ENCODE results near the gene TMEM167B. TPM values are rescaled to one million over a fixed set of nuclear protein-coding genes. Genes with fewer than 3 reads are reported as not detected.

TMEM167B gene
- total RNA-seq, 1 experiment from 2014 or later = 21.4 TPM

- intact Hi-C loops (cut with micrococcal nuclease) = no loop called here
- H3K4me3 ChIP-seq (replicated peaks in 1 of 2; ENCODE audit: low read depth in 1 of 2, low read length in 2 of 2) = no peak overlapping the region
- no peak overlapping the region for H2AFZ ChIP-seq (ENCODE audit: low read depth, low read length, poor library complexity, severe bottlenecking)
- H3K79me2 ChIP-seq (ENCODE audit: insufficient read depth, low read length) = no peaks in the 10 kb centered on the region
- DNase-seq (ENCODE audit: low read depth, low spot score) (no peak), ATAC-seq (no peak)
- no peaks in the 10 kb centered on the region for H4K20me1 ChIP-seq (ENCODE audit: insufficient read depth)
- ChIA-PET CTCF (interaction anchor here (1.4 kb wide), 1 partner anchor 21 kb away, joined by 3 read pairs; no protein-coding TSS in a partner anchor), POLR2A (no interaction called here), RAD21 (ENCODE audit: low non-redundant PET in 1 of 2, low total read pairs in 2 of 2, uncharacterized antibody in 2 of 2, unreplicated experiment in 2 of 2) (no interaction called here)
- no peak overlapping the region for H3K9ac ChIP-seq (ENCODE audit: low read length)
- no peaks in the 10 kb centered on the region for H3K4me1 ChIP-seq (ENCODE audit: control insufficient read depth in 1 of 2, insufficient read depth in 2 of 2, low read length in 2 of 2)
- no peaks in the 10 kb centered on the region; the same call in 1 of the 2 replicates for H3K9me2 ChIP-seq (ENCODE audit: insufficient read depth)
- no peaks in the 10 kb centered on the region for H3K27me3 ChIP-seq (ENCODE audit: insufficient read depth, low read length)
- no peak overlapping the region for H3K27ac ChIP-seq (ENCODE audit: low read depth, low read length)
- no TSS peak for BruUV-seq (replicated peaks)
- no peaks in the 10 kb centered on the region for H3K36me3 ChIP-seq (ENCODE audit: control insufficient read depth in 1 of 2, insufficient read depth in 2 of 2, low read length in 2 of 2)
- no peak overlapping the region for H3K4me2 ChIP-seq (ENCODE audit: low read length)
- H3K9me3 ChIP-seq (ENCODE audit: control insufficient read depth in 1 of 2, insufficient read depth in 1 of 2, low read depth in 1 of 2, low read length in 2 of 2) = no peaks in the 10 kb centered on the region
- no peak for TF ChIP-seq FOSL1 (IDR thresholded peaks at IDR 0.05; ENCODE audit: low read depth)
- TF ChIP-seq POLR2A (IDR thresholded peaks at IDR 0.05; ENCODE audit: borderline replicate concordance, extremely low read depth, insufficient read depth, insufficient read length) = no peak
- TF ChIP-seq SRF (IDR thresholded peaks at IDR 0.05; ENCODE audit: low read depth) = no peak
- no peak for TF ChIP-seq REST (IDR thresholded peaks at IDR 0.05; ENCODE audit: low read depth)
- TF ChIP-seq EZH2phosphoT487 (IDR thresholded peaks at IDR 0.05; ENCODE audit: borderline replicate concordance) = no peak
- no peak for TF ChIP-seq CBX3 (IDR thresholded peaks at IDR 0.05; ENCODE audit: low read depth)
- no peak for TF ChIP-seq SP1 (IDR thresholded peaks at IDR 0.05; ENCODE audit: low read depth)
These were observed 43.3 kb downstream of the TMEM167B start for GRCh38 chr1:109133815-109134214.

- CTCF ChIA-PET = no interaction called here
- POLR2A ChIA-PET = no interaction called here
- TF ChIP-seq JUND (IDR thresholded peaks at IDR 0.05) (no peak), POLR2A (IDR thresholded peaks at IDR 0.05; ENCODE audit: borderline replicate concordance, extremely low read depth, insufficient read depth, insufficient read length) (no peak)
These were observed 43.9 kb downstream of the TMEM167B start for GRCh38 chr1:109134423-109134822.

More at GRCh38 chr1:109134423-109134822, 43.9 kb downstream of the TMEM167B start:
- no peak overlapping the region for H3K4me3 ChIP-seq (replicated peaks in 1 of 2; ENCODE audit: low read depth in 1 of 2, low read length in 2 of 2)
- no peaks in the 10 kb centered on the region for H3K36me3 ChIP-seq (ENCODE audit: control insufficient read depth in 1 of 2, insufficient read depth in 2 of 2, low read length in 2 of 2)
- intact Hi-C loops (cut with micrococcal nuclease) = no loop called here
- RAD21 ChIA-PET (ENCODE audit: low non-redundant PET in 1 of 2, low total read pairs in 2 of 2, uncharacterized antibody in 2 of 2, unreplicated experiment in 2 of 2) = no interaction called here
- no peak overlapping the region for H3K4me2 ChIP-seq (ENCODE audit: low read length)
- no peak overlapping the region for H2AFZ ChIP-seq (ENCODE audit: low read depth, low read length, poor library complexity, severe bottlenecking)
- no peaks in the 10 kb centered on the region for H3K9me3 ChIP-seq (ENCODE audit: control insufficient read depth in 1 of 2, insufficient read depth in 1 of 2, low read depth in 1 of 2, low read length in 2 of 2)
- no peaks in the 10 kb centered on the region for H3K27me3 ChIP-seq (ENCODE audit: insufficient read depth, low read length)
- no peak for DNase-seq (ENCODE audit: low read depth, low spot score)
- no peak overlapping the region for H3K9ac ChIP-seq (ENCODE audit: low read length)
- H3K4me1 ChIP-seq (ENCODE audit: control insufficient read depth in 1 of 2, insufficient read depth in 2 of 2, low read length in 2 of 2) = no peaks in the 10 kb centered on the region
- no peaks in the 10 kb centered on the region for H4K20me1 ChIP-seq (ENCODE audit: insufficient read depth)
- H3K79me2 ChIP-seq (ENCODE audit: insufficient read depth, low read length) = no peaks in the 10 kb centered on the region
- no peaks in the 10 kb centered on the region; the same call in 1 of the 2 replicates for H3K9me2 ChIP-seq (ENCODE audit: insufficient read depth)
- H3K27ac ChIP-seq (ENCODE audit: low read depth, low read length) = no peak overlapping the region
- no peak for ATAC-seq
- no TSS peak for BruUV-seq (replicated peaks)
